GM12878 (cell line): ENCODE data around the gene AGPAT4. TPM values are rescaled to one million over a fixed set of nuclear protein-coding genes. Genes with fewer than 3 reads are reported as not detected.

ENCODE experiments used
- ATAC-seq: fragments of 200-7000 bp; cut with Tn5 transposase; 3 replicates; pipeline ENCODE4 v1.9.1; 2020; ENCODE audit warnings: mild to moderate bottlenecking, moderate library complexity
- BruUV-seq: library from RNA; stranded (reverse); fragments of 400-500 nt; replicated peaks from 2 replicates; lab custom pipeline; 2021; lab: Mats Ljungman, UMichigan
- CTCF ChIA-PET: fragments of 300-600 bp; sonication (Branson Sonifier 250); formaldehyde crosslinking; extraction: SDS; loops from one replicate; lab custom pipeline; 2021; ENCODE audit warnings: inconsistent platforms; lab: Yijun Ruan, JAX
- POLR2A ChIA-PET: fragments of 350-600 bp; formaldehyde crosslinking; extraction: SDS; loops from one replicate; lab custom pipeline; 2021; ENCODE audit warnings: inconsistent platforms; lab: Charles Lee
- RAD21 ChIA-PET: fragments of 300-600 bp; sonication (Branson Sonifier 250); formaldehyde crosslinking; loops from one replicate; lab custom pipeline; 2023; ENCODE audit warnings: antibody characterized with exemption; ENCODE audit not compliant: unreplicated experiment; lab: Charles Lee
- SMC1A ChIA-PET: fragments of 300-600 bp; sonication (Branson Sonifier 250); formaldehyde crosslinking; loops from one replicate; lab custom pipeline; 2023; ENCODE audit not compliant: unreplicated experiment, uncharacterized antibody; lab: Charles Lee
- DNase-seq: peaks from one replicate; pipeline ENCODE4 v3.0.0-alpha.2; 2011; ENCODE audit warnings: low read depth, low spot score
- FAIRE-seq: peaks from 3 replicates; lab custom pipeline; 2011; peaks lifted over from hg19 to GRCh38; lab: Jason Lieb, UNC
- H2AFZ ChIP-seq: 2 replicates; pipeline ENCODE4 v1.6.0; 2011; ENCODE audit warnings: low read depth, low read length, control low read depth; ENCODE audit not compliant: control insufficient read depth
- H3K27ac ChIP-seq: 2 replicates; pipeline ENCODE4 v1.5.1; 2011; ENCODE audit warnings: control low read depth; ENCODE audit not compliant: control insufficient read depth, insufficient read depth
- H3K27me3 ChIP-seq, 2 experiments: replicated peaks in 1 of 2; 2 replicates each; pipeline versions ENCODE4 v1.6.0 to v1.6.1; 2011; ENCODE audit warnings: low read length in 1 of 2; ENCODE audit not compliant: control insufficient read depth in 2 of 2, insufficient read depth in 2 of 2
- H3K36me3 ChIP-seq, 2 experiments: 2 replicates each; pipeline ENCODE4 v1.5.1; 2011; ENCODE audit warnings: low read length in 1 of 2; ENCODE audit not compliant: control insufficient read depth in 2 of 2, insufficient read depth in 2 of 2
- H3K4me1 ChIP-seq: 2 replicates; pipeline ENCODE4 v1.6.1; 2011; ENCODE audit warnings: mild to moderate bottlenecking, low read length, moderate library complexity, mixed read lengths; ENCODE audit not compliant: control insufficient read depth, insufficient read depth
- H3K4me2 ChIP-seq: 2 replicates; pipeline ENCODE4 v1.6.0; 2011; ENCODE audit warnings: control low read depth; ENCODE audit not compliant: control insufficient read depth, insufficient read depth
- H3K4me3 ChIP-seq: fragments of 200-600 bp; sonication (generic); 2 replicates; pipeline ENCODE4 v1.5.1; 2016
- H3K79me2 ChIP-seq: 2 replicates; pipeline ENCODE4 v1.6.0; 2011; ENCODE audit warnings: low read length; ENCODE audit not compliant: control insufficient read depth, insufficient read depth
- H3K9ac ChIP-seq: 2 replicates; pipeline ENCODE4 v1.8.0; 2011; ENCODE audit warnings: low read length, control low read depth, mixed read lengths; ENCODE audit not compliant: control insufficient read depth, insufficient read depth
- H3K9me3 ChIP-seq: replicated peaks from 3 replicates; pipeline ENCODE4 v1.5.1; 2011; ENCODE audit warnings: mild to moderate bottlenecking, low read length; ENCODE audit not compliant: control insufficient read depth, insufficient read depth
- H4K20me1 ChIP-seq: 2 replicates; pipeline ENCODE4 v1.6.0; 2011; ENCODE audit not compliant: control insufficient read depth, insufficient read depth
- CHD4 ChIP-seq: fragments of 200-600 bp; sonication (generic); IDR thresholded peaks from 2 replicates; pipeline ENCODE4 v1.6.1; 2016; ENCODE audit warnings: mild to moderate bottlenecking
- JUND ChIP-seq: IDR thresholded peaks from 2 replicates; pipeline ENCODE4 v1.6.1; 2012; ENCODE audit warnings: low read depth, mild to moderate bottlenecking, low read length, improper control_type of control experiment, moderate library complexity
- MTA2 ChIP-seq: fragments of 450-650 bp; IDR thresholded peaks from 2 replicates; pipeline ENCODE4 v1.6.1; 2016; ENCODE audit warnings: low read depth, mild to moderate bottlenecking, moderate library complexity
- NFXL1 ChIP-seq: fragments of 450-650 bp; IDR thresholded peaks from 2 replicates; pipeline ENCODE4 v1.6.1; 2017; ENCODE audit warnings: antibody characterized with exemption, mild to moderate bottlenecking, borderline replicate concordance
- NFYB ChIP-seq: IDR thresholded peaks from 2 replicates; pipeline ENCODE4 v1.6.1; 2011; ENCODE audit warnings: low read depth, mild to moderate bottlenecking, low read length, improper control_type of control experiment, moderate library complexity; ENCODE audit not compliant: insufficient read depth
- NR2C2 ChIP-seq: IDR thresholded peaks from 2 replicates; pipeline ENCODE4 v1.6.1; 2011; ENCODE audit warnings: borderline replicate concordance, low read depth; ENCODE audit not compliant: control insufficient read depth, insufficient read length
- RUNX3 ChIP-seq: IDR thresholded peaks from 2 replicates; pipeline ENCODE4 v1.6.1; 2012; ENCODE audit warnings: low read length, inconsistent platforms
- TCF3 ChIP-seq: IDR thresholded peaks from 2 replicates; pipeline ENCODE4 v1.6.1; 2012; ENCODE audit warnings: low read depth, mild to moderate bottlenecking, low read length, borderline replicate concordance; ENCODE audit not compliant: insufficient read depth
- WGBS: methylation state at CpG from one replicate; pipeline ENCODE4 v1.1.6; 2016; ENCODE audit warnings: low lambda C conversion rate; ENCODE audit not compliant: insufficient replicate concordance, insufficient coverage; ENCODE audit errors: missing lambda C conversion rate; 5-methylcytosine and 5-hydroxymethylcytosine counted together
- in situ Hi-C: fragments of 300-500 bp; cut with MboI; formaldehyde crosslinking; loops from 9 replicates; pipeline ENCODE4 v1.14.3; 2018; ENCODE audit warnings: mixed read lengths
- intact Hi-C: fragments of 100-400 bp; cut with micrococcal nuclease; formaldehyde crosslinking; loops from one replicate; pipeline ENCODE4 v1.14.2; 2022; ENCODE audit not compliant: unreplicated experiment
- polyA plus RNA-seq, 11 experiments: library from polyadenylated mRNA; depleted of rRNA in 4 of 11; unstranded in 6 of 11; stranded (reverse) in 5 of 11; fragments of >200 nt; fragmentation: Nextera tagmentation in 4 of 11; fragmentation: Illumina TruSeq in 1 of 11; extraction: Ambion mirVana in 4 of 11; extraction: Trizol in 1 of 11; gene quantifications; 1 replicate in 1 of 11; 2 replicates in 10 of 11; pipeline versions ENCODE4 v1.2.1 to v1.2.3, GENCODE V29; 2011 to 2016; ENCODE audit warnings: inconsistent platforms in 2 of 11, missing spikeins in 2 of 11, low read depth in 1 of 11
- total RNA-seq, 4 experiments: library from RNA; depleted of rRNA in 3 of 4; stranded (reverse); fragments of >200 nt in 3 of 4; fragmentation: Illumina TruSeq in 1 of 4; extraction: Trizol in 1 of 4; gene quantifications; 2 replicates each; pipeline versions ENCODE4 v1.2.1 to v1.2.3, GENCODE V29; 2013 to 2021
- TF ChIP-seq, protein P1 (sequence below): fragments of 450-650 bp; IDR thresholded peaks from 2 replicates; pipeline ENCODE4 v1.6.1; 2016; ENCODE audit warnings: mild to moderate bottlenecking
- TF ChIP-seq, protein P2 (sequence below): IDR thresholded peaks from 2 replicates; pipeline ENCODE4 v1.6.1; 2011; ENCODE audit warnings: low read depth, mild to moderate bottlenecking, low read length, moderate library complexity, borderline replicate concordance; ENCODE audit errors: extremely low read depth
- TF ChIP-seq, protein P3 (sequence below): fragments of 450-650 bp; IDR thresholded peaks from 2 replicates; pipeline ENCODE4 v1.6.1; 2017; ENCODE audit warnings: mild to moderate bottlenecking

Gene AGPAT4
- total and polyA plus RNA-seq, 10 of the 15 experiments (the other 5 are each of a cell fraction or from before 2014, with no cell fraction given) = 0.34 to 2.2 (median 1.3) TPM

DNA sequence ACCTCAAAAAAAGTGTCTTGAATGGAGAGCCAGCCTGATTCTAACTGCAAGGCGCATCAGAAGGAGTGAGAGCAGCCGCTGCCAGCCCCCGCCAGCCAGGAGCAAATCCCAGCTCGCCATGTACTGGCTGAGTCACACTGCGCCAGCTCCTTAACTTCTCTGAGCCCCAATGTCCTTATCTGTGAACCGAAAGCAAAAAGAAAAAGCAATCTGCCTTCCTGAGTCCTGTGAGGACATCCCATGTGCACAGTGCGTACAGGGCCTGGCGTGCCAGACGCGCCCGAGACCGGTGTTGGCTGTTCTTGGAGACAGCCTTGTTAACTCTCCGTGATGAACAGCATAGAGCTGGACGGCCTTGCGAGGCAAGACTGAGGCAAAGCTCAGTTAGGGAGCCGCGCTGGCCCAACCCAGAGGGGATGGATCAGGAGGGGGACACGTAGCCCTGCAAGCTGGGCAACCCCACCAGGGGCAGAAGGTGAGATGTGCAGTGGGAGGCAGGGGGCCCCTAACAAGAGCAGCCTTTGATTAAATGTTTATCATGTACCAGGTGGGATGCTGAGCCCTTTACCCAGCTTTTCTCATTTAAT lies 122.7 kb downstream of the AGPAT4 start (continued):
- TF ChIP-seq, protein P1, sequence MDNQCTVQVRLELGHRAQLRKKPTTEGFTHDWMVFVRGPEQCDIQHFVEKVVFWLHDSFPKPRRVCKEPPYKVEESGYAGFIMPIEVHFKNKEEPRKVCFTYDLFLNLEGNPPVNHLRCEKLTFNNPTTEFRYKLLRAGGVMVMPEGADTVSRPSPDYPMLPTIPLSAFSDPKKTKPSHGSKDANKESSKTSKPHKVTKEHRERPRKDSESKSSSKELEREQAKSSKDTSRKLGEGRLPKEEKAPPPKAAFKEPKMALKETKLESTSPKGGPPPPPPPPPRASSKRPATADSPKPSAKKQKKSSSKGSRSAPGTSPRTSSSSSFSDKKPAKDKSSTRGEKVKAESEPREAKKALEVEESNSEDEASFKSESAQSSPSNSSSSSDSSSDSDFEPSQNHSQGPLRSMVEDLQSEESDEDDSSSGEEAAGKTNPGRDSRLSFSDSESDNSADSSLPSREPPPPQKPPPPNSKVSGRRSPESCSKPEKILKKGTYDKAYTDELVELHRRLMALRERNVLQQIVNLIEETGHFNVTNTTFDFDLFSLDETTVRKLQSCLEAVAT = no peak

DNA sequence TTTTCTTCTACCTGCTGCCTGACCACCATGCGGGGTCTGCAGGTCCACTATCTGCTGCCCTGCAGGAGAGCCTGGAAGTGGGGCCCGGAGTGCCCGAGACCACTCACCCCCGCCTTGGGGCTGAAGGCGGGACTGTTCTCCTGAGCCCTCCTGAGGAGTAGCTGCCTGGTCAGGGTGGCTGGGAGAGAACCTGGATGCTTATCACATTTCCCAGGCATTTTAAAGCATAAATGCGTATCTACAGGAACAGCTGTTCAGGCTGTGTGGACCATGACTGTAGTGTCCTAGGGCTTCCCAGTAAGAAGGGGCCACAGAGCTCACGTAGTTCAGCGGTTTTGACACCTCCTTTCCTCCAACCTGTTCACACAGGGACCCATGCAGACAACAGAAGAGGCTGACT lies 123.3 kb downstream of the AGPAT4 start:
- FAIRE-seq (no peak), ATAC-seq (no peak), DNase-seq (no peak)
- H4K20me1 ChIP-seq = no peaks in the 10 kb centered on the region; the same call in 1 of the 2 replicates
- H3K27ac ChIP-seq = no peak overlapping the region
- H3K4me2 ChIP-seq = no peak overlapping the region
- ChIA-PET SMC1A (interaction anchor here (1.2 kb wide), 1 partner anchor 221 kb away, joined by 4 read pairs; no protein-coding TSS in a partner anchor), POLR2A (no interaction called here), CTCF (interaction anchor here (0.6 to 1.2 kb wide), 2 partner anchors 157 to 474 kb away, joined by 3 read pairs; no protein-coding TSS in a partner anchor), RAD21 (no interaction called here)
- WGBS = 59% methylated on average over 8 of the region's 8 CpGs
- intact Hi-C loops = loop anchor here (5.0 kb wide), 1 partner anchor 222 kb away; no protein-coding TSS in a partner anchor
- no TSS peak for BruUV-seq
- H2AFZ ChIP-seq = no peak overlapping the region
- no peaks in the 10 kb centered on the region for H3K79me2 ChIP-seq
- H3K4me1 ChIP-seq = no peaks in the 10 kb centered on the region
- H3K27me3 ChIP-seq = no peaks in the 10 kb centered on the region
- H3K36me3 ChIP-seq = no peaks in the 10 kb centered on the region
- TF ChIP-seq, protein P2, sequence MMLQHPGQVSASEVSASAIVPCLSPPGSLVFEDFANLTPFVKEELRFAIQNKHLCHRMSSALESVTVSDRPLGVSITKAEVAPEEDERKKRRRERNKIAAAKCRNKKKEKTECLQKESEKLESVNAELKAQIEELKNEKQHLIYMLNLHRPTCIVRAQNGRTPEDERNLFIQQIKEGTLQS = no peak
- TF ChIP-seq TCF3 (no peak), NR2C2 (no peak), JUND (no peak), MTA2 (no peak), NFXL1 (no peak), CHD4 (no peak), RUNX3 (no peak), NFYB (no peak)
- TF ChIP-seq, protein P3, sequence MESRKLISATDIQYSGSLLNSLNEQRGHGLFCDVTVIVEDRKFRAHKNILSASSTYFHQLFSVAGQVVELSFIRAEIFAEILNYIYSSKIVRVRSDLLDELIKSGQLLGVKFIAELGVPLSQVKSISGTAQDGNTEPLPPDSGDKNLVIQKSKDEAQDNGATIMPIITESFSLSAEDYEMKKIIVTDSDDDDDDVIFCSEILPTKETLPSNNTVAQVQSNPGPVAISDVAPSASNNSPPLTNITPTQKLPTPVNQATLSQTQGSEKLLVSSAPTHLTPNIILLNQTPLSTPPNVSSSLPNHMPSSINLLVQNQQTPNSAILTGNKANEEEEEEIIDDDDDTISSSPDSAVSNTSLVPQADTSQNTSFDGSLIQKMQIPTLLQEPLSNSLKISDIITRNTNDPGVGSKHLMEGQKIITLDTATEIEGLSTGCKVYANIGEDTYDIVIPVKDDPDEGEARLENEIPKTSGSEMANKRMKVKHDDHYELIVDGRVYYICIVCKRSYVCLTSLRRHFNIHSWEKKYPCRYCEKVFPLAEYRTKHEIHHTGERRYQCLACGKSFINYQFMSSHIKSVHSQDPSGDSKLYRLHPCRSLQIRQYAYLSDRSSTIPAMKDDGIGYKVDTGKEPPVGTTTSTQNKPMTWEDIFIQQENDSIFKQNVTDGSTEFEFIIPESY = no peak
- H3K9me3 ChIP-seq = no peaks in the 10 kb centered on the region
- in situ Hi-C loops = no loop called here
- H3K4me3 ChIP-seq = no peak overlapping the region
- H3K9ac ChIP-seq = no peak overlapping the region
